Hematopoietic multipotent progenitor cell treated with erythropoietin and hydrocortisone succinate and interleukin-3 and kit ligand, for 4 days (in vitro differentiated cells): ENCODE measurements around the gene ECSIT.
"Not testable (repeated sequence)": the region's sequence is repeated elsewhere in the genome, so short reads cannot be mapped to it uniquely, and the experiment has no call there.

Experiments used
- DNase-seq: peaks from one replicate; pipeline ENCODE4 v3.0.0-alpha.2; 2015

Gene ECSIT

GRCh38 chr19:11473725-11474124 is 55.2 kb downstream of the ECSIT start:
- DNase-seq, result no peak

DNA sequence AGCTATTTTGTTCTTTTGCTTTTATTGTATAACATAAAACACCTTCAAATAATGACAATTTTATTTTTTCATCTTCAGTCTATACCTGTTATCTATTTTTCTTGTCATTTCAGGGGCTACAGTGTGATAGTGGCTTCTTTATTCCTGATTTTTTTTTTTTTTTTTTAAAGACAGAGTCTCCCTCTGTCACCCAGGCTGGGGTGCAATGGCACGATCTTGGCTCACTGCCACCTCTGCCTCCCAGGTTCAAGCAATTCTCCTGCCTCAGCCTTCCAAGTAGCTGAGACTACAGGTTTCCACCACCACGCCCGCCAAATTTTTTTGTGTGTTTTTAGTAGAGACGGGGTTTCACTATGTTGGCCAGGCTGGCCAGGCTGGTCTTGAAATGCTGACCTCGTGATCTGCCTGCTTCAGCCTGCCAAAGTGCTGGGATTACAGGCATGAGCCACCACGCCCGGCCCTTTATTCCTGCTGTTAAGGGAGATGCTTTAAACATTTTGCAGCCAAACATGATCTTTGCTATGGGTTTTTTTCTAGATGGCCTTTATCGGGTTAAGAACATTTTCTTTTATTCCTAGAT is 60.6 kb downstream of the ECSIT start:
- DNase-seq, result not testable (repeated sequence)

- DNase-seq, result no peak
Observed at GRCh38 chr19:11465600-11465999, 63.3 kb downstream of the ECSIT start.

DNA sequence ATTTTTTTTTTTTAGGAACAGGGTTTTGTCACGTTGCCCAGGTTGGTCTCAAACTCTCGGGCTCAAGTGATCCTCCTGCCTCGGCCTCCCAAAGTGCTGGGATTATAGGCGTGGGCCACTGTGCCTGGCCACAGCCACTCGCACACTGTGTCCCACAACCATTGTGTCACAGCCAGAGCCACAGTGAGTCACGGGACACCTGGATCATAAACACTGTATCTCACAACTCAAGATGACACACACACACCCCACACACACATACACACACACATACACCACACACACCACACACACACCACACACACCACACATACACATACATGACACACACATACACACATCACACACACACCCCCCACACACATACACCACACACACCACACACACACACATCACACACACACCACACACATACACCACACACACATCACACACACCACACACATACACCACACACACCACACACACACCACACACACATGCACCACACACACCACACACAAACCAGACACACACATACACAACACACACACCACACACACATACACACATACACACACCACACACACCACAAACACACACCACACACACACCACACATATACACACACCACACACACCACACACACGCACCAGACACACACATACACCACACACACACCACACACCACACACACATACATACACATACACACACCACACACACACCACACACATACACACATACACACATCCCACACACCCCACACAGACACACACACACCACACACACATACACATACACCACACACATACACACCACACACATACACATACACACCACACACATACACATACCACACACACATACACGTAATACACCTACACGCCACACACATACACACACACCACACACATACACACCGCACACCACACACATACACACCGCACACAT is 64.3 kb downstream of the ECSIT start:
- no peak for DNase-seq

DNA sequence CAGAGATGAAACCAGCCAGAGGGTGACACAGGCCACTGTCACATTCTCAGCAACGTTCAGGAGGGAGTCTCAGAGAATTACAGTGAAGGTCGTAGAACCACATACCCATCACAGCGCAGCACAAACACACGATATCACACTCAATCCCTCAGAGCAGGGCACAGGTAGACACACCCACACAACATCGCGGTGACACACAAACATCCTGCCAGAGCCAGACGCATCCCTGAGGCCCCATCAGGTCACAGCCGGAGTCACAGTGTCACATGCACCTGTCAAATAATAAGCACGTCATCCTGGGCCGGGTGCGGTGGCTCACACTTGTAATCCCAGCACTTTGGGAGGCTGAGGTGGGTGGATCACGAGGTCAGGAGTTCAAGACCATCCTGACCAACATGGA is 65.5 kb downstream of the ECSIT start:
- DNase-seq, result no peak

- DNase-seq, result no peak
Observed at GRCh38 chr19:11461453-11461852, 67.5 kb downstream of the ECSIT start.

- no peak for DNase-seq
Observed at GRCh38 chr19:11460207-11460606, 68.7 kb downstream of the ECSIT start.

GRCh38 chr19:11458912-11459311 is 70.0 kb downstream of the ECSIT start:
- DNase-seq, result not testable (repeated sequence)

DNA sequence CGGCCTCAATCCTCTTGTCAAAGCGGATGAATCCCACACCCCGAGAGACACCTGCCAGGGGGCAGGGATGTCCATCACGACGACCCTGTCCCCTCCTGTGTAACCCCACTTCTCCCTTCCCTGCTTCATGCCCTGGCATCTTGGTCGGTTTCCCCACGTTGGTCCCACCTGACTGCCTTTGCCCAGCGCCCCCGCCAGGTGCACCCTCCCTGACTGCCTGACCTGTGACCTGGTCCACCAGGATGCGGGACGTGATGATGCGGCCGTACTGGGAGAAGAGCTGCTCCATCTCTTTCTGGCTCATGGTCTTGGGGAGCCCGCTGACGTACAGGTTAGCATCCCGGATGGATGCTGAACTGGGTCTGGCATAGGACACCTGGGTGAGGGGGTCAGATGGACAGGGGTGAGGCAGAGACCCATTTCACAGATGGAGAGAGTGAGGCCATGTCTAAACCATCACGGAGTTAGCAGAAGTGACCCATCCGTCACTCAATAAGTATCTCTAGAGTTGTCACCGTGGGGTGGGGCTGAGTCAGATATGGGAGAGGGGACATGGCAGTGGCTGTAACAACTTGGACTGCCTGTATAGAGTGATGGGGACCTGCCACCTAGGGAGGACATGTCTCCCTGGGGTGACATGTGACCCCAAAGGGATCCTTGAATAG is 70.6 kb downstream of the ECSIT start:
- DNase-seq, result no peak

GRCh38 chr19:11457831-11458230 is 71.1 kb downstream of the ECSIT start:
- no peak for DNase-seq

GRCh38 chr19:11457115-11457514 is 71.8 kb downstream of the ECSIT start:
- no peak for DNase-seq

DNA sequence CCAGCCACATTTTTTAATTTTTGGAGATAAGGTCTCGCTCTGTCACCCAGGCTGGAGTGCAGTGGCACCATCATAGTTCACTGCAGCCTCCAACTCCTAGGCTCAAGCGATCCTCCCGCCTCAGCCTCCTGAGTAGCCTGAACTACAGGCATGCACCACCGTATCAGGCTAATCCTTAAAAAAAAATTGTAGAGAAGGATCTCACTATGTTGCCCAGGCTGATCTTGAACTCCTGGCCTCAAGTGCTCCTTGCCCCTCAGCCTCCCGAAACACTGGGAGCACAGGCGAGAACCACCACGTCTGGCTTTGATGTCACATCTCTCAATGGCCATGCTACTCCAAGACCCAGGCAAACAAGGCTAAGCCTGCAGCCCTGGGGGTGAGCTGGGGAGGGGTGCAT is 72.3 kb downstream of the ECSIT start:
- DNase-seq, result no peak
